K562 (cell line): ENCODE data around the gene ARHGEF26. TPM values are rescaled to one million over a fixed set of nuclear protein-coding genes. Genes with fewer than 3 reads are reported as not detected.

ENCODE experiments used
- ATAC-seq: fragments of 200-7000 bp; cut with Tn5 transposase; 3 replicates; pipeline ENCODE4 v1.9.1; 2020; ENCODE audit warnings: moderate library complexity
- BruUV-seq: library from RNA; stranded (reverse); fragments of 400-500 nt; replicated peaks from 2 replicates; lab custom pipeline; 2021; lab: Mats Ljungman, UMichigan
- CTCF ChIA-PET: fragments of 300-600 bp; formaldehyde crosslinking; extraction: SDS; loops from one replicate; lab custom pipeline; 2021; ENCODE audit warnings: low intra/inter-chr PET ratio; lab: Yijun Ruan, JAX
- POLR2A ChIA-PET: fragments of 300-600, 350-650 bp; sonication (Branson Sonifier 250); formaldehyde crosslinking; extraction: SDS; loops from one replicate; lab custom pipeline; 2021; ENCODE audit warnings: antibody characterized with exemption, inconsistent platforms; lab: Yijun Ruan, JAX
- DNase-seq, 4 experiments: peaks; one replicate each; pipeline versions ENCODE4 v3.0.0 to v3.0.0-alpha.2; 2011 to 2018; ENCODE audit warnings: low spot score in 3 of 4, mixed read lengths in 3 of 4; ENCODE audit errors: extremely low read depth in 1 of 4
- FAIRE-seq: peaks from 2 replicates; lab custom pipeline; 2011; peaks lifted over from hg19 to GRCh38; lab: Jason Lieb, UNC
- H2AFZ ChIP-seq: 2 replicates; pipeline ENCODE4 v1.6.0; 2011; ENCODE audit warnings: low read depth, low read length, control low read depth, inconsistent platforms
- H3K27ac ChIP-seq: fragments of 200-600 bp; 3 replicates; pipeline ENCODE4 v1.8.0; 2011; ENCODE audit warnings: low read depth, mild to moderate bottlenecking, control low read depth, inconsistent platforms, low read length, moderate library complexity, mixed read lengths; ENCODE audit errors: extremely low read depth
- H3K27me3 ChIP-seq, 2 experiments: fragments of 300-600 bp in 1 of 2; 2 replicates in 1 of 2; 3 replicates in 1 of 2; pipeline versions ENCODE4 v1.6.0 to v1.8.0; 2011; ENCODE audit warnings: inconsistent platforms in 2 of 2, low read length in 2 of 2, mild to moderate bottlenecking in 1 of 2, mixed read lengths in 1 of 2, moderate library complexity in 1 of 2; ENCODE audit not compliant: control insufficient read depth in 2 of 2, insufficient read depth in 2 of 2
- H3K36me3 ChIP-seq: fragments of 300-600 bp; 3 replicates; pipeline ENCODE4 v1.8.0; 2011; ENCODE audit warnings: mild to moderate bottlenecking, low read length, inconsistent platforms; ENCODE audit not compliant: control insufficient read depth, insufficient read depth
- H3K4me1 ChIP-seq, 2 experiments: fragments of 200-600 bp in 1 of 2; replicated peaks in 1 of 2; 2 replicates in 1 of 2; 3 replicates in 1 of 2; pipeline versions ENCODE4 v1.5.1 to v1.8.0; 2011; ENCODE audit warnings: inconsistent platforms in 2 of 2, low read length in 2 of 2, mild to moderate bottlenecking in 1 of 2, mixed read lengths in 1 of 2, moderate library complexity in 1 of 2; ENCODE audit not compliant: control insufficient read depth in 2 of 2, insufficient read depth in 2 of 2
- H3K4me2 ChIP-seq: 2 replicates; pipeline ENCODE4 v1.6.1; 2011; ENCODE audit warnings: low read length, control low read depth, inconsistent platforms, mixed read lengths; ENCODE audit not compliant: insufficient read depth
- H3K4me3 ChIP-seq: fragments of 200-600 bp; sonication (generic), shearing (Covaris generic); 2 replicates; pipeline ENCODE4 v1.5.1; 2016; ENCODE audit warnings: control low read depth, inconsistent platforms
- H3K79me2 ChIP-seq: fragments of 200-600 bp; 3 replicates; pipeline ENCODE4 v1.8.0; 2011; ENCODE audit warnings: low read length, inconsistent platforms; ENCODE audit not compliant: control insufficient read depth, insufficient read depth
- H3K9ac ChIP-seq, 2 experiments: 2 replicates each; pipeline versions ENCODE4 v1.6.0 to v1.6.1; 2011; ENCODE audit warnings: low read depth in 2 of 2, low read length in 2 of 2, control low read depth in 1 of 2, inconsistent platforms in 1 of 2, mild to moderate bottlenecking in 1 of 2, mixed read lengths in 1 of 2; ENCODE audit not compliant: insufficient read depth in 1 of 2
- H3K9me1 ChIP-seq: one replicate; pipeline ENCODE4 v1.6.0; 2011; ENCODE audit warnings: inconsistent platforms, mild to moderate bottlenecking, low read length, moderate library complexity; ENCODE audit not compliant: control insufficient read depth, insufficient read depth
- H3K9me3 ChIP-seq: replicated peaks from 2 replicates; pipeline ENCODE4 v1.5.1; 2011; ENCODE audit warnings: low read depth, low read length, inconsistent platforms; ENCODE audit not compliant: control insufficient read depth, insufficient read depth
- H4K20me1 ChIP-seq: replicated peaks from 2 replicates; pipeline ENCODE4 v1.6.1; 2011; ENCODE audit warnings: low read length, inconsistent platforms, mixed read lengths; ENCODE audit not compliant: control insufficient read depth, insufficient read depth
- BRD9 ChIP-seq: fragments of 450-650 bp; IDR thresholded peaks from 2 replicates; pipeline ENCODE4 v1.6.1; 2018; ENCODE audit warnings: low read depth; ENCODE audit not compliant: partially characterized antibody
- HDAC1 ChIP-seq, 2 experiments: fragments of 450-650 bp; IDR thresholded peaks; 2 replicates each; pipeline ENCODE4 v1.6.1; 2016 to 2017; ENCODE audit warnings: inconsistent platforms in 1 of 2, mild to moderate bottlenecking in 1 of 2, moderate library complexity in 1 of 2
- KAT8 ChIP-seq: fragments of 450-650 bp; IDR thresholded peaks from 2 replicates; pipeline ENCODE4 v1.6.1; 2016; ENCODE audit warnings: low read depth, mild to moderate bottlenecking
- POLR2G ChIP-seq: fragments of 200-400 bp; formaldehyde crosslinking; IDR thresholded peaks from 2 replicates; pipeline ENCODE4 v1.6.1; 2017; ENCODE audit warnings: low read depth, mild to moderate bottlenecking, antibody characterized with exemption, low read length, moderate library complexity
- SMARCB1 ChIP-seq: IDR thresholded peaks from 2 replicates; pipeline ENCODE4 v1.6.1; 2011; ENCODE audit warnings: improper control_type of control experiment, low read depth; ENCODE audit not compliant: insufficient read length
- TAF9B ChIP-seq: fragments of 450-650 bp; IDR thresholded peaks from 2 replicates; pipeline ENCODE4 v1.6.1; 2018; ENCODE audit warnings: mild to moderate bottlenecking; ENCODE audit not compliant: partially characterized antibody
- ZNF174 ChIP-seq: fragments of 250-450 bp; sonication (Bioruptor Pico); IDR thresholded peaks from 2 replicates; pipeline ENCODE4 v1.4.0; 2020; ENCODE audit warnings: mild to moderate bottlenecking
- ZNF512 ChIP-seq: IDR thresholded peaks from 2 replicates; pipeline ENCODE4 v1.6.1; 2016; ENCODE audit warnings: missing genetic modification characterization, missing compliant biosample characterization
- ZNF764 ChIP-seq: fragments of 250-450 bp; sonication (Bioruptor Pico); IDR thresholded peaks from 2 replicates; pipeline ENCODE4 v1.4.0; 2020; ENCODE audit warnings: low read depth, mild to moderate bottlenecking, moderate library complexity
- ZNF77 ChIP-seq: fragments of 250-450 bp; sonication (Bioruptor Pico); IDR thresholded peaks from 2 replicates; pipeline ENCODE4 v1.5.0; 2020
- WGBS: fragments of 100-300 bp; shearing (Covaris generic); methylation state at CpG from one replicate; pipeline ENCODE4 v1.1.6; 2016; ENCODE audit warnings: low coverage, mixed read lengths; ENCODE audit not compliant: insufficient coverage; ENCODE audit errors: missing lambda C conversion rate; 5-methylcytosine and 5-hydroxymethylcytosine counted together
- in situ Hi-C: fragments of 300-500 bp; cut with MboI; formaldehyde crosslinking; loops from 4 replicates; pipeline ENCODE4 v1.15.0; 2018; ENCODE audit warnings: inconsistent platforms, mixed read lengths
- intact Hi-C: fragments of 100-400 bp; cut with micrococcal nuclease; formaldehyde crosslinking; loops from 2 replicates; pipeline ENCODE4 v1.14.2; 2022
- polyA plus RNA-seq, 8 experiments: library from polyadenylated mRNA; depleted of rRNA in 4 of 8; stranded (reverse) in 5 of 8; unstranded in 3 of 8; fragments of >200 nt; fragmentation: Nextera tagmentation in 2 of 8; fragmentation: Illumina TruSeq in 1 of 8; extraction: Ambion mirVana in 2 of 8; extraction: Trizol in 1 of 8; gene quantifications; 2 replicates each; pipeline versions ENCODE4 v1.2.1 to v1.2.3, GENCODE V29; 2011 to 2014; ENCODE audit warnings: inconsistent platforms in 1 of 8, missing spikeins in 1 of 8
- total RNA-seq, 7 experiments: library from RNA; depleted of rRNA in 6 of 7; stranded (reverse); fragments of >200 nt in 6 of 7; fragmentation: Illumina TruSeq in 2 of 7; extraction: Trizol in 2 of 7; gene quantifications; 2 replicates each; pipeline versions ENCODE4 v1.2.1 to v1.2.3, GENCODE V29; 2011 to 2021; ENCODE audit warnings: low replicate concordance in 1 of 7
- TF ChIP-seq, protein P1 (sequence below): fragments of 450-650 bp; IDR thresholded peaks from 2 replicates; pipeline ENCODE4 v1.7.1; 2018; ENCODE audit warnings: mild to moderate bottlenecking, low read depth; ENCODE audit not compliant: partially characterized antibody
- TF ChIP-seq, protein P2 (sequence below): fragments of 450-650 bp; formaldehyde crosslinking; IDR thresholded peaks from 2 replicates; pipeline ENCODE4 v1.4.0; 2020; ENCODE audit warnings: mild to moderate bottlenecking, moderate library complexity

ARHGEF26 gene
- total and polyA plus RNA-seq, 9 of the 15 experiments (the other 6 are each of a cell fraction or from before 2014, with no cell fraction given): 0.01 to 0.11 (median 0.04) TPM; not detected in 2

GRCh38 chr3:154209499-154209898 is 88.3 kb downstream of the ARHGEF26 start (continued):
- TF ChIP-seq, protein P1, sequence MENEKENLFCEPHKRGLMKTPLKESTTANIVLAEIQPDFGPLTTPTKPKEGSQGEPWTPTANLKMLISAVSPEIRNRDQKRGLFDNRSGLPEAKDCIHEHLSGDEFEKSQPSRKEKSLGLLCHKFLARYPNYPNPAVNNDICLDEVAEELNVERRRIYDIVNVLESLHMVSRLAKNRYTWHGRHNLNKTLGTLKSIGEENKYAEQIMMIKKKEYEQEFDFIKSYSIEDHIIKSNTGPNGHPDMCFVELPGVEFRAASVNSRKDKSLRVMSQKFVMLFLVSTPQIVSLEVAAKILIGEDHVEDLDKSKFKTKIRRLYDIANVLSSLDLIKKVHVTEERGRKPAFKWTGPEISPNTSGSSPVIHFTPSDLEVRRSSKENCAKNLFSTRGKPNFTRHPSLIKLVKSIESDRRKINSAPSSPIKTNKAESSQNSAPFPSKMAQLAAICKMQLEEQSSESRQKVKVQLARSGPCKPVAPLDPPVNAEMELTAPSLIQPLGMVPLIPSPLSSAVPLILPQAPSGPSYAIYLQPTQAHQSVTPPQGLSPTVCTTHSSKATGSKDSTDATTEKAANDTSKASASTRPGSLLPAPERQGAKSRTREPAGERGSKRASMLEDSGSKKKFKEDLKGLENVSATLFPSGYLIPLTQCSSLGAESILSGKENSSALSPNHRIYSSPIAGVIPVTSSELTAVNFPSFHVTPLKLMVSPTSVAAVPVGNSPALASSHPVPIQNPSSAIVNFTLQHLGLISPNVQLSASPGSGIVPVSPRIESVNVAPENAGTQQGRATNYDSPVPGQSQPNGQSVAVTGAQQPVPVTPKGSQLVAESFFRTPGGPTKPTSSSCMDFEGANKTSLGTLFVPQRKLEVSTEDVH: no peak

- Histone ChIP-seq H3K9me1 (no peaks in the 10 kb centered on the region), H3K79me2 (no peaks in the 10 kb centered on the region), H3K27me3 (peaks cover 0 to 13% of the 10 kb centered on the region in 2 experiments; a peak in 1 of 5 replicates), H3K4me1 (no peaks in the 10 kb centered on the region), H3K27ac (no peak overlapping the region), H3K4me2 (no peak overlapping the region), H4K20me1 (no peaks in the 10 kb centered on the region), H2AFZ (no peak overlapping the region), H3K9ac (no peak overlapping the region), H3K4me3 (no peak overlapping the region), H3K9me3 (no peaks in the 10 kb centered on the region), H3K36me3 (no peaks in the 10 kb centered on the region)
- BruUV-seq: no TSS peak
- ChIA-PET CTCF (no interaction called here), POLR2A (no interaction called here)
- intact Hi-C loops: no loop called here
- ATAC-seq (no peak), DNase-seq (no peak), FAIRE-seq (no peak)
- in situ Hi-C loops: no loop called here
- TF ChIP-seq ZNF77 (CRISPR knock-in tag) (no peak), SMARCB1 (no peak), ZNF764 (CRISPR knock-in tag) (no peak), ZNF512 (tag) (no peak), HDAC1 (IDR thresholded peaks at IDR 0.05) (no peak), TAF9B (no peak), KAT8 (no peak), BRD9 (no peak), POLR2G (no peak), ZNF174 (CRISPR knock-in tag) (no peak)
- TF ChIP-seq, protein P2, sequence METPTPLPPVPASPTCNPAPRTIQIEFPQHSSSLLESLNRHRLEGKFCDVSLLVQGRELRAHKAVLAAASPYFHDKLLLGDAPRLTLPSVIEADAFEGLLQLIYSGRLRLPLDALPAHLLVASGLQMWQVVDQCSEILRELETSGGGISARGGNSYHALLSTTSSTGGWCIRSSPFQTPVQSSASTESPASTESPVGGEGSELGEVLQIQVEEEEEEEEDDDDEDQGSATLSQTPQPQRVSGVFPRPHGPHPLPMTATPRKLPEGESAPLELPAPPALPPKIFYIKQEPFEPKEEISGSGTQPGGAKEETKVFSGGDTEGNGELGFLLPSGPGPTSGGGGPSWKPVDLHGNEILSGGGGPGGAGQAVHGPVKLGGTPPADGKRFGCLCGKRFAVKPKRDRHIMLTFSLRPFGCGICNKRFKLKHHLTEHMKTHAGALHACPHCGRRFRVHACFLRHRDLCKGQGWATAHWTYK (CRISPR knock-in tag): no peak
- 0% methylated on average over 1 of the region's 1 CpG for WGBS
Measured at GRCh38 chr3:154210986-154211385, 89.8 kb downstream of the ARHGEF26 start.
